B cell (primary cell): ENCODE data around the gene NTMT1.

ENCODE experiments used
- EZH2 ChIP-seq: IDR thresholded peaks from 2 replicates; pipeline ENCODE4 v1.6.1; 2012; ENCODE audit warnings: borderline replicate concordance, low read depth, mild to moderate bottlenecking, moderate library complexity, low read length; ENCODE audit not compliant: insufficient read depth, poor library complexity, severe bottlenecking
- TF ChIP-seq, protein P1 (sequence below): fragments of 200-600 bp; IDR thresholded peaks from one replicate; pipeline ENCODE4 v1.8.0; 2022; ENCODE audit warnings: antibody characterized with exemption, mild to moderate bottlenecking

DNA sequence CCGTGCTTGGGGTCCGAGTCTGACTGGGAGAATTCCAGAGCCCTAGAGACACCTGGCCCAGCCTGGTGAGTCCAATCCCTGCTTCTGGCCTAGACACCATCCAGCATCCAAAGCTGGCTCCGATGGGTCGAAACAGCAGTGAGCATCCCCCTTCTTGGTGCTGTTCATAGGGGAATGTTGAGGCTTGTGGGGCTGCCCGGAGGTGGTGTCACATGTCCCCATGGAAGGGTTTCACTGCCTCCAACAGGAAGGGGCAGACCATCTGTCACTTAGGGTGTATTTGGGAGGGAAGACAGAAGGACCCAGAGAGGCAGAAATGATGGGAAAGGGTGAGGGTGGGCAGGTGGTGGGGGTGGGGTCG lies 19.0 kb upstream of the NTMT1 start:
- TF ChIP-seq, protein P1, sequence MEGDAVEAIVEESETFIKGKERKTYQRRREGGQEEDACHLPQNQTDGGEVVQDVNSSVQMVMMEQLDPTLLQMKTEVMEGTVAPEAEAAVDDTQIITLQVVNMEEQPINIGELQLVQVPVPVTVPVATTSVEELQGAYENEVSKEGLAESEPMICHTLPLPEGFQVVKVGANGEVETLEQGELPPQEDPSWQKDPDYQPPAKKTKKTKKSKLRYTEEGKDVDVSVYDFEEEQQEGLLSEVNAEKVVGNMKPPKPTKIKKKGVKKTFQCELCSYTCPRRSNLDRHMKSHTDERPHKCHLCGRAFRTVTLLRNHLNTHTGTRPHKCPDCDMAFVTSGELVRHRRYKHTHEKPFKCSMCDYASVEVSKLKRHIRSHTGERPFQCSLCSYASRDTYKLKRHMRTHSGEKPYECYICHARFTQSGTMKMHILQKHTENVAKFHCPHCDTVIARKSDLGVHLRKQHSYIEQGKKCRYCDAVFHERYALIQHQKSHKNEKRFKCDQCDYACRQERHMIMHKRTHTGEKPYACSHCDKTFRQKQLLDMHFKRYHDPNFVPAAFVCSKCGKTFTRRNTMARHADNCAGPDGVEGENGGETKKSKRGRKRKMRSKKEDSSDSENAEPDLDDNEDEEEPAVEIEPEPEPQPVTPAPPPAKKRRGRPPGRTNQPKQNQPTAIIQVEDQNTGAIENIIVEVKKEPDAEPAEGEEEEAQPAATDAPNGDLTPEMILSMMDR: no peak
- TF ChIP-seq EZH2: no peak
